HG02970 (cell line): ENCODE results near the gene COX7C.
"Not testable (repeated sequence)": the region's sequence is repeated elsewhere in the genome, so short reads cannot be mapped to it uniquely, and the experiment has no call there.

Experiments used
- ATAC-seq: cut with Tn5 transposase; IDR thresholded peaks from one replicate; pipeline ENCODE4 v1.9.1; 2021; ENCODE audit warnings: mild to moderate bottlenecking, moderate library complexity, moderate number of reproducible peaks; ENCODE audit not compliant: unreplicated experiment, low FRiP score

Gene COX7C

GRCh38 chr5:86617756-86618576 is at the start of gene COX7C:
Gene COX7C, plus strand, starts transcription at chr5:86617941. Its CDS starts 115 bp downstream, at chr5:86618056.
- peak; percentile 100 for ATAC-seq

DNA sequence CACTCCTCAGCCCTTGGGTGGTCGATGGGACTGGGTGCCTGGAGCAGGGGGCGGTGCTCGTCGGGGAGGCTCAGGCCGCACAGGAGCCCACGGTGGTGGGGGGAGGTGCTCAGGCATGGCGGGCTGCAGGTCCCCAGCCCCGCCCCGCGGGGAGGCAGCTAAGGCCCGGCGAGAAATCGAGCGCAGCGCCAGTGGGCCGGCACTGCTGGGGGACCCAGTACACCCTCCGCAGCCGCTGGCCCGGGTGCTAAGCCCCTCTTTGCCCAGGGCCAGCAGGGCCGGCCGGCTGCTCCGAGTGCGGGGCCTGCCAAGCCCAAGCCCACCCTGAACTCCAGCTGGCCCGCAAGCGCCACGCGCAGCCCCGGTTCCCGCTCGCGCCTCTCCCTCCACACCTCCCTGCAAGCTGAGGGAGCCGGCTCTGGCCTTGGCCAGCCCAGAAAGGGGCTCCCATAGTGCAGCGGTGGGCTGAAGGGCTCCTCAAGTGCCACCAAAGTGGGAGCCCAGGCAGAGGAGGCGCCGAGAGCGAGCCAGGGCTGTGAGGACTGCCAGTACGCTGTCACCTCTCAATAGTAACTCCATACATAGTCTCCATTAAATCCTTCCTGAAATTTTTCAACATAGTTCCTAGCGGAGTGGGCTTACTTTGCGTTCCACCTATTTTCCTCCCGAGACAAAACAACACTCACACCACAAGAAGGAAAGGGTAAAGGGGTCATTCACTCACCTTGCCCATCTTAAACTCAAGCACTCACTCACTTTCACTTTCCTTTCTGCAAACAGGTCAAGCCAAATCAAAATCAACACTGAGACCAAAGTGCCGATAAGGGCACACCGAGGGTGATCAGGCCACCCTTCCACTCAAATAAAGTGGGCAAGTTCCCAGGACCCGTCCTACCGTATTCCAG is 48.0 kb upstream of the COX7C start:
- not testable (repeated sequence) for ATAC-seq

DNA sequence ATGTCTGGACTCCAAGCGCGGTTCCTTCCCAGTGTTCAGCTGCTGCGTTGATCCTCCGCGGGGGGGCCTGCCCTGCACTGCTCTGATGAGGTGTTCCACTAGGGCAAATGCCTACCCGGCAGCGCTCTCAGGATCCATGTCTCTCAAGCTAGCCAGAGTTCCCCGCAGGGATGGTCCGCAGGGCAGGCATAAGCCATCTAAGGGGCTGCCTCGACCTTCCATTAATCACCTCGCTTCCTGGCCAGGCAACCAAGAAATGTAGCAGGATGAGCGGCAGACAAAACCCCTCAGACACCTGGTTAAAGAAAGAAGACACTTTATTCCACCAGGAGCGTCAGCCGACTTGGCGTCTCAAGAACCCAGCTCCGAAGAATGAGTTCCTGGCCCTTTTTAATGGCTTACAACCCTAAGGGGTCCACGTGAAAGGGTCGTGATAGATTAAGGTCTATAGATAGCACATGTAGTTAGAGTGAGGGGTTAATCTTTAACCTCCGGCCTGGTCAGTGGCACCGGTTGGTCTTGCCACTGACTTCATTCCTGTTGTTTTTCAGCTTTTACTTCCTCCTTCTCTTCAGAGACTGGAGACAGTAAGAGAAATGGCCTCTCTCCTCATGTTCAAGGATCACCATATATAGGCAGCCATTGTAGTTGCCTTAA is 47.2 kb upstream of the COX7C start:
- no peak for ATAC-seq

GRCh38 chr5:86571109-86571508 is 46.6 kb upstream of the COX7C start:
- ATAC-seq: not testable (repeated sequence)

DNA sequence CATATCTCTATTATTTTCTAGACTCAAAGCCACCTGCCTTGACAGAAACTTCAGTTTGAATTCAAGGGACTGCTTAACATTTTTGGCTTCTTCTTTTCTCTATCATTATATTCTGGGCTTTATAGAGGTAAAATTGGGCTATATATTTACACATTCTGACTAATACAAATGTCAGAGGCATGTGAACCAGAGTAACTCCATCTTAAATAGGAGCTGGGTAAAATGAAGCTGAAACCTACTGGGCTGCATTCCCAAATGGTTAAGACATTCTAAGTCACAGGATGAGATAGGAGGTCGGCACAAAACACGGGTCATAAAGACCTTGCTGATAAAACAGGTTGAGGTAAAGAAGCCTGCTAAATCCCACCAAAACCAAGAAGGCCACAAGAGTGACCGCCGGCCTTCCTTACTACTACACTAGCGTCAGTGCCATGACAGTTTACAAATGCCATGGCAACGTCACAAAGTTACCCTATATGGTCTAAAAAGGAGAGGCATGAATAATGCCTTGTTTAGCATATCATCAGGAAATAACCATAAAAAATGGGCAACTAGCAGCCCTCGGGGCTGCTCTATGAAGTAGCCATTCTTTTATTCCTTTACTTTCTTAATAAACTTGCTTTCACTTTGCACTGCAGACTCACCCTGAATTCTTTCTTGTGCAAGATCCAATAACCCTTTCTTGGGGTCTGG is 44.8 kb upstream of the COX7C start:
- no peak for ATAC-seq

DNA sequence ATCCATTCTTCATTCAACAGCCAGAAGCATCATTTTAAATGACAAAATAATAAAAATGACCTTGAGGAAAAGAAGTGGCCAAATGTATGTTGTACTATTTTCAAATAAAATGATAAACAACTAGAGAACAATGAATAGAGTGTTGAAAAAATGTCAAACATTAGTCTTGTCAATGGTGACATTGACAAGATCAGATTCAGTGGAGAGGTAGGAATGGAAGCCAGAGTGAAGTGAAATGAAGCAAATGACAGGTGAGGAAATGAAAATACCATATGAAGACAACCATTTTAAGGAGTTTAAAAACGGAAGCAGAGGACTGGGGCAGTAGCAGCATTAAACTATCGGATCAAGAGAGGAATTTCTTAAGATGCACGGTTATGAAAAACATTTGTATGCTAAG is 38.2 kb upstream of the COX7C start:
- no peak for ATAC-seq

GRCh38 chr5:86596476-86596875 is 21.3 kb upstream of the COX7C start:
- ATAC-seq: no peak

DNA sequence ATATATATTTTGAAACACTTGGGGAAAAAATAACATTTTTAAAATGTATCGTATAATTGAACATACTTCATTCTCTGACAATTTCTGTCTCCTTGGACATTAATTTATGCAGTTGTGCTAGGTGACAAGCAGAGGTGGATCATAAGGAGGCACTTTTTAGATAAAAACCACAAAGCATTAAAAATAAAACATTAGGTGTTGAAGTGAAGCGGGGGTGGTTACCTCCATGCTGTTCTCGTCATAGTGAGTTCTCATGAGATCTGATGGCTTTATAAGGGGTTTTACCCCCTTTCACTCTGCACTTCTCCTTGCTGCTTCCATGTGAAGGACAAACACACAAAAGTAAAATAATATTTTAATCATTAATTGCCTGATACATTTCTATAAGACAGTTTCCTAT is 11.9 kb upstream of the COX7C start:
- no peak for ATAC-seq

GRCh38 chr5:86613455-86613854 is 4.3 kb upstream of the COX7C start:
- no peak for ATAC-seq

GRCh38 chr5:86617309-86617755 is 409 bp upstream of the COX7C start:
- no peak for ATAC-seq

DNA sequence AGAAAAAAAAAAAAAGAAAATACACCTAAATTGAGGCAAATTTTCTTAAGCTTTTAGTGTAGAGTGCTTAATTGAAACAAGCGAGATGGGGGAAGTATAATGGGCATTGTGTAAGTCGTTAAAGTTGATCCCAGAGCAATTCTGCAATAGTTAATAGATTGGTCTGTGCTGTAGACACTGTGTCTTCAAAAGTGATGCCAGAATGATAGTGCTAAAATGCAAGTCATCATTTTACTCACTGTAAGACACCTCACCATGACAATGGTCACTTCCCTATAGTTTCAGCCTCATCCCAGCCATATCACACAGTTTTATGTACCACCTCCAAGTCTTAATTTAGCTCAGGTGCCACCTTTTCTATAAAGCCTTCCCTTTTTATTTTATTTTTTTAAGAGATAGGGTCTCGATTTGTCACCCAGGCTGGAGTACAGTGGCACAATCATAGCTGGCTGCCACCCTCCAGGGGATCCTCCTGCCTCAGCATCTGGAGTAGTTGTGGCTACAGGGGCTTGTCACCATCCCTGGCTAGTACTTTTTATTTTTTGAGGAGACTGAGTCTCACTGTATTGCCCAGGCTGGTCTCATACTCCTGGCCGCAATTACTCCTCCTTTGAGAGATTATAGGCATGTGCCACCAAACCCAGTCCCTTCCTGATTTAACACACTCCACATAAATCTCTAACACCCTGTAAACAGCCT is 6.2 kb downstream of the COX7C start:
- no peak for ATAC-seq

DNA sequence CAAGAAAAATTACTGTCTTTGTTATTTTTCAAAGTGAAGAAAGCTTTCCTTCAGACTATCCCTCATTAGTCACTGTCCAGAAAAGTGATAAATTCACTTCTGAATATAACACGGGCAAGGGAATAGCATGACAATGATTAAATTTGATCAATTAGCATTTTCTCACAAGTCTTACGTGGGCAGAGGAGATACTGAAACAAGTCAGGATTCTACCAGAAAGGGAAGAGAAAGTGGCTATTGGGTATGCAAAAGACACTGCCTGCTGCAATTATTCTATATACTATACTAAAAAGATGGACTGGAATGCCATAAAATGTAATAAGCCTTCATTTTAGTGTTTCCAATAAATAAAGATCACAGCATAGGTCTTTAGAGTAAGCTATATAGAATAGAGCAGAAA is 7.4 kb downstream of the COX7C start:
- no peak for ATAC-seq

DNA sequence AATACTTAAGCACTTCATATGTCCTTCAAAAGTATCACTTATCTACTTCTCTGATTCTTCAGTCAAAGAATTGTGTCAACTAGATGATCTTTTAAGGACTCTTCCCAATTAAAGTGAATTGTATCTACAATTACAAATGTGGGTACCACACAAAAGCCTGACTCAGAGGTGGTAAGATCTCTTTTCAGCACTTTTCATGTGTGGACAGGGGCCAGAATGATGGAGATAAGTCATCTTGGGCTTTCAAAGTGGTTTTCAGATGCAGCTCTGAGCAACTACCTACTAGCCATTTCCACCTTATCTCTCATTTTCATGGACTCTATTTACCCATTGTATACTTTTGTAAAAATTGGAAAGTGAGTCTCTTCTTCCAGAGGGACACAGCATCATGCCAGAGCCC is 8.4 kb downstream of the COX7C start:
- ATAC-seq: no peak

GRCh38 chr5:86631165-86631564 is 13.4 kb downstream of the COX7C start:
- ATAC-seq: no peak

DNA sequence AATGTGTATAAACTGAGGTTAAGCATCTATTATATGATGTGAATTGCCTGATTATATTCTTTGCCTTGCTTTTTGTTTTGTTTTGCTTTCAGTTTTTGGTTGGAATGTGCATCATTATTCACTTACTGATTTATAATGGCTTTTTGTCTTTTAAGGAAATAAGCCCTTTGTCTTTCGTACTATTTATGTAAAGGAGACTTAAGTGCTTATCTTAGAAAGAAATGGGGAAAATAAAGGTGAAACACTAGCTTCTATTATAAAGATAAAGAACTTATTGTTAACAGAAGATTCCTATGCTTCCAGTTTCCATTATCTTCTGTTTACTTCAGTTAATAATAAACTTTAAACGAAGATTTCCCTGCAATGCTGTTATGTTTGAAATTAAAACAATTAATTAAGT is 23.3 kb downstream of the COX7C start:
- ATAC-seq: no peak

- no peak for ATAC-seq
Measured at GRCh38 chr5:86644843-86645242, 27.1 kb downstream of the COX7C start.

GRCh38 chr5:86645885-86646284 is 28.1 kb downstream of the COX7C start:
- no peak for ATAC-seq

- ATAC-seq: no peak
Measured at GRCh38 chr5:86646671-86647070, 28.9 kb downstream of the COX7C start.

- no peak for ATAC-seq
Measured at GRCh38 chr5:86649832-86650505, 32.2 kb downstream of the COX7C start.
